A549 (cell line): ENCODE results near the gene TSNAX. TPM values are rescaled to one million over a fixed set of nuclear protein-coding genes. Genes with fewer than 3 reads are reported as not detected.

Experiments used
- ATAC-seq, 2 experiments: fragments of 200-7000 bp in 1 of 2; fragments of >200 bp in 1 of 2; cut with Nextera tagmentation in 1 of 2; cut with Tn5 transposase in 1 of 2; 3 replicates each; pipeline versions ENCODE4 v1.8.0 to v1.9.1; 2018 to 2020; ENCODE audit warnings: mild to moderate bottlenecking in 1 of 2, moderate library complexity in 1 of 2
- CTCF ChIA-PET: fragments of 300-600 bp; sonication (Branson Sonifier 250); formaldehyde crosslinking; extraction: SDS; loops from one replicate; lab custom pipeline; 2021; ENCODE audit warnings: antibody characterized with exemption, inconsistent platforms; lab: Yijun Ruan, JAX
- POLR2A ChIA-PET: fragments of 350-600 bp; formaldehyde crosslinking; extraction: SDS; loops from one replicate; lab custom pipeline; 2021; ENCODE audit warnings: antibody characterized with exemption, inconsistent platforms; lab: Yijun Ruan, JAX
- DNase-seq, 2 experiments: peaks; one replicate each; pipeline versions ENCODE4 v3.0.0 to v3.0.0-alpha.2; 2011 to 2016; ENCODE audit warnings: low read depth in 1 of 2, low spot score in 1 of 2
- FAIRE-seq: peaks from 2 replicates; lab custom pipeline; 2011; peaks lifted over from hg19 to GRCh38; lab: Jason Lieb, UNC
- H3K27ac ChIP-seq, 2 experiments: fragments of >200 bp; sonication (Bioruptor Twin); formaldehyde crosslinking; 3 replicates each; pipeline ENCODE4 v1.5.1; 2016 to 2017
- H3K4me1 ChIP-seq: fragments of >200 bp; sonication (Bioruptor Twin); formaldehyde crosslinking; 3 replicates; pipeline ENCODE4 v1.6.1; 2016
- H3K4me2 ChIP-seq: fragments of >200 bp; sonication (Bioruptor Twin); formaldehyde crosslinking; 3 replicates; pipeline ENCODE4 v1.6.1; 2016
- H3K4me3 ChIP-seq: fragments of >200 bp; sonication (Bioruptor Twin); formaldehyde crosslinking; 3 replicates; pipeline ENCODE4 v1.5.1; 2016
- H3K9me3 ChIP-seq: fragments of >200 bp; sonication (Bioruptor Twin); formaldehyde crosslinking; 3 replicates; pipeline ENCODE4 v1.6.1; 2016
- EHF ChIP-seq: fragments of 250-450 bp; sonication (Bioruptor Pico); IDR thresholded peaks from 2 replicates; pipeline ENCODE4 v1.5.0; 2020; ENCODE audit warnings: mild to moderate bottlenecking
- ESRRA ChIP-seq: fragments of 150-350 bp; IDR thresholded peaks from 2 replicates; pipeline ENCODE4 v1.6.1; 2014; ENCODE audit warnings: mild to moderate bottlenecking, low read length, borderline replicate concordance
- FOSB ChIP-seq: fragments of 250-450 bp; sonication (Bioruptor Pico); IDR thresholded peaks from 2 replicates; pipeline ENCODE4 v1.5.0; 2020; ENCODE audit warnings: mild to moderate bottlenecking, moderate library complexity
- HDAC2 ChIP-seq: fragments of 200-600 bp; sonication (generic); IDR thresholded peaks from 2 replicates; pipeline ENCODE4 v1.6.1; 2016
- JUN ChIP-seq, 2 experiments: fragments of >200 bp; sonication (Bioruptor Twin); formaldehyde crosslinking; IDR thresholded peaks; 2 replicates in 1 of 2; 3 replicates in 1 of 2; pipeline ENCODE4 v1.6.1; 2016 to 2017
- RAD21 ChIP-seq, 2 experiments: fragments of >200 bp in 1 of 2; sonication (Bioruptor Twin) in 1 of 2; formaldehyde crosslinking in 1 of 2; IDR thresholded peaks in 1 of 2; conservative IDR thresholded peaks in 1 of 2; 2 replicates in 1 of 2; 3 replicates in 1 of 2; pipeline ENCODE4 v1.6.1; 2012 to 2018; ENCODE audit warnings: inconsistent platforms in 1 of 2
- RARB ChIP-seq: fragments of 250-450 bp; sonication (Bioruptor Pico); IDR thresholded peaks from 2 replicates; pipeline ENCODE4 v1.8.0; 2021; ENCODE audit warnings: mild to moderate bottlenecking, moderate library complexity
- RFX5 ChIP-seq: fragments of 450-650 bp; IDR thresholded peaks from 2 replicates; pipeline ENCODE4 v1.7.1; 2014; ENCODE audit warnings: antibody characterized with exemption, mild to moderate bottlenecking, moderate library complexity
- RNF2 ChIP-seq: fragments of 200-600 bp; sonication (generic); IDR thresholded peaks from 2 replicates; pipeline ENCODE4 v1.6.1; 2016; ENCODE audit warnings: low read depth, mild to moderate bottlenecking, antibody characterized with exemption, moderate library complexity, borderline replicate concordance
- SMC3 ChIP-seq: fragments of >200 bp; sonication (Bioruptor Twin); formaldehyde crosslinking; IDR thresholded peaks from 3 replicates; pipeline ENCODE4 v1.6.1; 2018; ENCODE audit warnings: inconsistent platforms
- SREBF2 ChIP-seq: fragments of 450-650 bp; IDR thresholded peaks from 2 replicates; pipeline ENCODE4 v1.6.1; 2014; ENCODE audit warnings: mild to moderate bottlenecking, moderate library complexity
- ZSCAN20 ChIP-seq: fragments of 250-450 bp; sonication (Bioruptor Pico); IDR thresholded peaks from 2 replicates; pipeline ENCODE4 v1.8.0; 2022; ENCODE audit warnings: mild to moderate bottlenecking, moderate library complexity
- WGBS: methylation state at CpG from one replicate; pipeline ENCODE4 v1.1.6; 2017; ENCODE audit errors: missing lambda C conversion rate; 5-methylcytosine and 5-hydroxymethylcytosine counted together
- polyA plus RNA-seq, 4 experiments: library from polyadenylated mRNA; depleted of rRNA in 3 of 4; stranded (reverse); fragments of >200 nt; fragmentation: RNase III in 1 of 4; extraction: RNeasy Plus Mini Kit Qiagen cat#74134 plus additional on column Dnase treatment in 1 of 4; gene quantifications; 2 replicates in 3 of 4; 3 replicates in 1 of 4; pipeline ENCODE4 v1.2.3, GENCODE V29; 2011 to 2017
- TF ChIP-seq, protein P1 (sequence below): fragments of 200-600 bp; sonication (generic); IDR thresholded peaks from 2 replicates; pipeline ENCODE4 v1.6.1; 2016; ENCODE audit warnings: antibody characterized with exemption, mild to moderate bottlenecking, moderate library complexity
- TF ChIP-seq, protein P2 (sequence below): fragments of >200 bp; sonication (Bioruptor Twin); formaldehyde crosslinking; IDR thresholded peaks from 3 replicates; pipeline ENCODE4 v1.5.1; 2016
- TF ChIP-seq, protein P3 (sequence below): IDR thresholded peaks from 2 replicates; pipeline ENCODE4 v1.6.1; 2012
- TF ChIP-seq, protein P4 (sequence below): fragments of 150-350 bp; IDR thresholded peaks from 2 replicates; pipeline ENCODE4 v1.6.1; 2014; ENCODE audit warnings: low read depth, mild to moderate bottlenecking, low read length

The TSNAX gene
- polyA plus RNA-seq, 2 of the 4 experiments (the other 2 are of a cell fraction), result 48.5 to 58.3 TPM

DNA sequence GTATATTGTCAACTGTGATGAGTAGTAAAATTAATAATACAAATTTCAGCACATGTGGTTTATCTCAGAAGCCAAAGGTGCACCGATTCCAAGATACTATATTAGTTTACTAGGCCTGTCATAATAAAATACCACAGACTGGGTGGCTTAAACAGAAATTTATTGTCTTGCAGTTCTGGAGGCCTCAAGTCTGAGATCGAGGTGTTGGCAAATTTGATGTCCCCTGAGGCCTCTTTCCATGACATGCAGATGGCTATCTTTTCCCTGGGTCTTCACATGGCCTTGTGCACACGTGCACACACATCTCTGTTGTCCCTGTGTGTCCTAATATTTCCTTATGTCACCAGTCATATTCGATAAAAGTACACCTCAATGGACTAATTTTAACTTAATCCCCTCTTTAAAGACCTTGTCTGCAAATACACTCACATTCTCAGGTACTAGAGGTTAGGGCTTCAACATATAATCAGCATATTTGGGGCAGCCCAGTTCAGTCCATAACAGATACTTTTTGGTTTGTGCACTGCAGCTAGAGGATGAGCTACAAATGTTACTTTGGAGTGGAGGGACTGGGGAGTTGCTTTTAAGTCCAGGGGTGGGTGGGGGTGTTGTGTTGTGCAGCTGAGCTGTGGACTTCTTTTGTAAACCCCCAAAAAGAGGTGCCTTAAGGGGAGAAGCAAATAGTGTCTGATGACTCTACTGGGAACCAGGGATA, 21.4 kb downstream of the TSNAX start (continued):
- TF ChIP-seq, protein P1, sequence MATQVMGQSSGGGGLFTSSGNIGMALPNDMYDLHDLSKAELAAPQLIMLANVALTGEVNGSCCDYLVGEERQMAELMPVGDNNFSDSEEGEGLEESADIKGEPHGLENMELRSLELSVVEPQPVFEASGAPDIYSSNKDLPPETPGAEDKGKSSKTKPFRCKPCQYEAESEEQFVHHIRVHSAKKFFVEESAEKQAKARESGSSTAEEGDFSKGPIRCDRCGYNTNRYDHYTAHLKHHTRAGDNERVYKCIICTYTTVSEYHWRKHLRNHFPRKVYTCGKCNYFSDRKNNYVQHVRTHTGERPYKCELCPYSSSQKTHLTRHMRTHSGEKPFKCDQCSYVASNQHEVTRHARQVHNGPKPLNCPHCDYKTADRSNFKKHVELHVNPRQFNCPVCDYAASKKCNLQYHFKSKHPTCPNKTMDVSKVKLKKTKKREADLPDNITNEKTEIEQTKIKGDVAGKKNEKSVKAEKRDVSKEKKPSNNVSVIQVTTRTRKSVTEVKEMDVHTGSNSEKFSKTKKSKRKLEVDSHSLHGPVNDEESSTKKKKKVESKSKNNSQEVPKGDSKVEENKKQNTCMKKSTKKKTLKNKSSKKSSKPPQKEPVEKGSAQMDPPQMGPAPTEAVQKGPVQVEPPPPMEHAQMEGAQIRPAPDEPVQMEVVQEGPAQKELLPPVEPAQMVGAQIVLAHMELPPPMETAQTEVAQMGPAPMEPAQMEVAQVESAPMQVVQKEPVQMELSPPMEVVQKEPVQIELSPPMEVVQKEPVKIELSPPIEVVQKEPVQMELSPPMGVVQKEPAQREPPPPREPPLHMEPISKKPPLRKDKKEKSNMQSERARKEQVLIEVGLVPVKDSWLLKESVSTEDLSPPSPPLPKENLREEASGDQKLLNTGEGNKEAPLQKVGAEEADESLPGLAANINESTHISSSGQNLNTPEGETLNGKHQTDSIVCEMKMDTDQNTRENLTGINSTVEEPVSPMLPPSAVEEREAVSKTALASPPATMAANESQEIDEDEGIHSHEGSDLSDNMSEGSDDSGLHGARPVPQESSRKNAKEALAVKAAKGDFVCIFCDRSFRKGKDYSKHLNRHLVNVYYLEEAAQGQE, result no peak
- TF ChIP-seq RAD21 (conservative IDR thresholded peaks at IDR 0.05 in 1 of 2, IDR thresholded peaks at IDR 0.05 in 1 of 2), result no peak
- no peak for TF ChIP-seq FOSB (CRISPR knock-in tag)
- no peak for TF ChIP-seq SREBF2

DNA sequence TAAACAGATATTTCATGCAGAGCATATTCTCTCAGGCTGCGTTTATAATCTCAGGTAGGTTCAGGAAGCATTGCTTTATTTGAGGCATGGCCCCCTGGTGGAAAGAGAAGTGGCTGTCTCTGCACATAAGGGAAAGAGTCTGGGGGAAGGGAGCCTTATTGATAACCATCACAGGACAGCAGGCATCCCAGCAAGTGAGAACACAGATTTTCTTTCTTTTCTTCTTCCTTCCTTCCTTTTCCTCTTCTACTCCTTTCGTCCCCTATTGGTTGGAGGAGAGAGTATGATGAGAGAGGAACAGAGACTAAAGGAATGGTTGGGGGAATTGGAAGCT, 21.9 kb downstream of the TSNAX start:
- WGBS, result 62% methylated on average over 2 of the region's 2 CpGs
- H3K4me1 ChIP-seq, result 0 out of 3 replicates have a peak, but pooled peaks cover 6% of the 10 kb centered on the region
- TF ChIP-seq ZSCAN20 (CRISPR knock-in tag) (no peak), RNF2 (no peak), RAD21 (conservative IDR thresholded peaks at IDR 0.05 in 1 of 2, IDR thresholded peaks at IDR 0.05 in 1 of 2) (peak; percentile 21 to 40; a peak in 2 of 5 replicates), SMC3 (peak; percentile 45; the same call in 2 of the 3 replicates), RFX5 (no peak)
- TF ChIP-seq, protein P2, sequence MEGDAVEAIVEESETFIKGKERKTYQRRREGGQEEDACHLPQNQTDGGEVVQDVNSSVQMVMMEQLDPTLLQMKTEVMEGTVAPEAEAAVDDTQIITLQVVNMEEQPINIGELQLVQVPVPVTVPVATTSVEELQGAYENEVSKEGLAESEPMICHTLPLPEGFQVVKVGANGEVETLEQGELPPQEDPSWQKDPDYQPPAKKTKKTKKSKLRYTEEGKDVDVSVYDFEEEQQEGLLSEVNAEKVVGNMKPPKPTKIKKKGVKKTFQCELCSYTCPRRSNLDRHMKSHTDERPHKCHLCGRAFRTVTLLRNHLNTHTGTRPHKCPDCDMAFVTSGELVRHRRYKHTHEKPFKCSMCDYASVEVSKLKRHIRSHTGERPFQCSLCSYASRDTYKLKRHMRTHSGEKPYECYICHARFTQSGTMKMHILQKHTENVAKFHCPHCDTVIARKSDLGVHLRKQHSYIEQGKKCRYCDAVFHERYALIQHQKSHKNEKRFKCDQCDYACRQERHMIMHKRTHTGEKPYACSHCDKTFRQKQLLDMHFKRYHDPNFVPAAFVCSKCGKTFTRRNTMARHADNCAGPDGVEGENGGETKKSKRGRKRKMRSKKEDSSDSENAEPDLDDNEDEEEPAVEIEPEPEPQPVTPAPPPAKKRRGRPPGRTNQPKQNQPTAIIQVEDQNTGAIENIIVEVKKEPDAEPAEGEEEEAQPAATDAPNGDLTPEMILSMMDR, result peak; percentile 49
- no peak overlapping the region for H3K4me3 ChIP-seq
- DNase-seq (peak; percentile 43 to 57), FAIRE-seq (no peak), ATAC-seq (peak; percentile 81 to 93)
- no peaks in the 10 kb centered on the region for H3K9me3 ChIP-seq
- ChIA-PET CTCF (interaction anchor here (0.9 to 3.6 kb wide), 9 partner anchors 15 to 193 kb away, joined by 3 to 14 read pairs (median 4); no protein-coding TSS in a partner anchor), POLR2A (no interaction called here)
- no peak overlapping the region for H3K4me2 ChIP-seq
- H3K27ac ChIP-seq, result no peak overlapping the region

DNA sequence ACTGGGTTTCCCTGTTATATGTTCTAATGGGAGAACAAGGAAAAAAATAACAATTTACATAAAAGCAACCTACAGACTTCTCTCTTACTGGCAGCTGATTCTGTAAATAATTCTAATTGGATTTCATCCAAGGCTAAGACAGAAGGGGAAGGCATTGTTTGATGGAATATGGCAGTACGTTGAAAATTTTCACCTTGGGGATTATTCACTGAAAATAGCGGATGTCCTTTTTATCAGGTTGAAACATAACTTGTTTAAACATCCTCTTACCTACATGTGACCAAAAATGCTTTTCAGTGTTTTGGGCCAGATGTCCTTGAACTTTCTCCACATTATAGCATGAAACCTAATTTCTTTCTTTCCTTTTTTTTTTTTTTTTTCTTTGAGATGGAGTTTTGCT, 24.9 kb downstream of the TSNAX start:
- Histone ChIP-seq H3K27ac (no peak overlapping the region), H3K9me3 (no peaks in the 10 kb centered on the region)
- ATAC-seq (no peak), DNase-seq (no peak)
- TF ChIP-seq EHF (CRISPR knock-in tag) (no peak), RARB (no peak), HDAC2 (no peak), ESRRA (no peak), JUN (IDR thresholded peaks at IDR 0.05) (no peak)
- TF ChIP-seq, protein P3, sequence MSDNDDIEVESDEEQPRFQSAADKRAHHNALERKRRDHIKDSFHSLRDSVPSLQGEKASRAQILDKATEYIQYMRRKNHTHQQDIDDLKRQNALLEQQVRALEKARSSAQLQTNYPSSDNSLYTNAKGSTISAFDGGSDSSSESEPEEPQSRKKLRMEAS, result no peak
- TF ChIP-seq, protein P4, sequence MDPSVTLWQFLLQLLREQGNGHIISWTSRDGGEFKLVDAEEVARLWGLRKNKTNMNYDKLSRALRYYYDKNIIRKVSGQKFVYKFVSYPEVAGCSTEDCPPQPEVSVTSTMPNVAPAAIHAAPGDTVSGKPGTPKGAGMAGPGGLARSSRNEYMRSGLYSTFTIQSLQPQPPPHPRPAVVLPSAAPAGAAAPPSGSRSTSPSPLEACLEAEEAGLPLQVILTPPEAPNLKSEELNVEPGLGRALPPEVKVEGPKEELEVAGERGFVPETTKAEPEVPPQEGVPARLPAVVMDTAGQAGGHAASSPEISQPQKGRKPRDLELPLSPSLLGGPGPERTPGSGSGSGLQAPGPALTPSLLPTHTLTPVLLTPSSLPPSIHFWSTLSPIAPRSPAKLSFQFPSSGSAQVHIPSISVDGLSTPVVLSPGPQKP, result no peak
- TF ChIP-seq, all 56 proteins: peak for 0
- Histone ChIP-seq H3K4me3 (no peak overlapping the region), H3K4me2 (no peak overlapping the region), H3K4me1 (peaks cover 8% of the 10 kb centered on the region; the same call in 2 of the 3 replicates)
- no peak for FAIRE-seq
- ChIA-PET POLR2A (no interaction called here), CTCF (interaction anchor here (1.3 kb wide), 1 partner anchor 22 kb away, joined by 4 read pairs; no protein-coding TSS in a partner anchor)
- 84% methylated on average over 2 of the region's 2 CpGs for WGBS
